Right ventricle myocardium inferior (tissue), 1 donor: ENCODE measurements around the gene RIC1. TPM values are rescaled to one million over a fixed set of nuclear protein-coding genes. Genes with fewer than 3 reads are reported as not detected.
A peak's percentile ranks its signal among the peaks of the same experiment; 100 is the strongest.
"Not testable (repeated sequence)": the region's sequence is repeated elsewhere in the genome, so short reads cannot be mapped to it uniquely, and the experiment has no call there.

ENCODE experiments used
- ATAC-seq: fragments of 200-7000 bp; cut with Tn5 transposase; one replicate; pipeline ENCODE4 v1.9.1; 2020; ENCODE audit warnings: mild to moderate bottlenecking, moderate library complexity
- DNase-seq: peaks from one replicate; pipeline ENCODE4 v3.0.0; 2021; ENCODE audit errors: missing footprints
- intact Hi-C: fragments of 100-400 bp; cut with DNase I; formaldehyde crosslinking; loops from one replicate; pipeline ENCODE4 v1.11.0; 2022
- long read RNA-seq: library from polyadenylated mRNA; unstranded; transcript quantifications from one replicate; pipeline ENCODE4 v2.0.0, GENCODE V29; 2021
- total RNA-seq: library from RNA; stranded (reverse); fragmentation: NEBNext Ultra II Directional; extraction: Animal tissue kit (Norgen Biotek cat#: 25700); gene quantifications from one replicate; pipeline ENCODE4 v1.2.1, GENCODE V29; 2021
- donor health status: DM: no; HTN: yes; CAD: no; lungs with severe emphysema.

The RIC1 gene, protein sequence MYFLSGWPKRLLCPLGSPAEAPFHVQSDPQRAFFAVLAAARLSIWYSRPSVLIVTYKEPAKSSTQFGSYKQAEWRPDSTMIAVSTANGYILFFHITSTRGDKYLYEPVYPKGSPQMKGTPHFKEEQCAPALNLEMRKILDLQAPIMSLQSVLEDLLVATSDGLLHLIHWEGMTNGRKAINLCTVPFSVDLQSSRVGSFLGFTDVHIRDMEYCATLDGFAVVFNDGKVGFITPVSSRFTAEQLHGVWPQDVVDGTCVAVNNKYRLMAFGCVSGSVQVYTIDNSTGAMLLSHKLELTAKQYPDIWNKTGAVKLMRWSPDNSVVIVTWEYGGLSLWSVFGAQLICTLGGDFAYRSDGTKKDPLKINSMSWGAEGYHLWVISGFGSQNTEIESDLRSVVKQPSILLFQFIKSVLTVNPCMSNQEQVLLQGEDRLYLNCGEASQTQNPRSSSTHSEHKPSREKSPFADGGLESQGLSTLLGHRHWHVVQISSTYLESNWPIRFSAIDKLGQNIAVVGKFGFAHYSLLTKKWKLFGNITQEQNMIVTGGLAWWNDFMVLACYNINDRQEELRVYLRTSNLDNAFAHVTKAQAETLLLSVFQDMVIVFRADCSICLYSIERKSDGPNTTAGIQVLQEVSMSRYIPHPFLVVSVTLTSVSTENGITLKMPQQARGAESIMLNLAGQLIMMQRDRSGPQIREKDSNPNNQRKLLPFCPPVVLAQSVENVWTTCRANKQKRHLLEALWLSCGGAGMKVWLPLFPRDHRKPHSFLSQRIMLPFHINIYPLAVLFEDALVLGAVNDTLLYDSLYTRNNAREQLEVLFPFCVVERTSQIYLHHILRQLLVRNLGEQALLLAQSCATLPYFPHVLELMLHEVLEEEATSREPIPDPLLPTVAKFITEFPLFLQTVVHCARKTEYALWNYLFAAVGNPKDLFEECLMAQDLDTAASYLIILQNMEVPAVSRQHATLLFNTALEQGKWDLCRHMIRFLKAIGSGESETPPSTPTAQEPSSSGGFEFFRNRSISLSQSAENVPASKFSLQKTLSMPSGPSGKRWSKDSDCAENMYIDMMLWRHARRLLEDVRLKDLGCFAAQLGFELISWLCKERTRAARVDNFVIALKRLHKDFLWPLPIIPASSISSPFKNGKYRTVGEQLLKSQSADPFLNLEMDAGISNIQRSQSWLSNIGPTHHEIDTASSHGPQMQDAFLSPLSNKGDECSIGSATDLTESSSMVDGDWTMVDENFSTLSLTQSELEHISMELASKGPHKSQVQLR (N-terminal part only)
- 6.9 TPM for total RNA-seq
- long read RNA-seq, full-length matches to known transcripts, result 2 of 4 reads
- long read RNA-seq, partial matches to known transcripts, result 2 of 4 reads
- long read RNA-seq, other reads (novel, unspliced or antisense), result 0 of 4 reads

DNA sequence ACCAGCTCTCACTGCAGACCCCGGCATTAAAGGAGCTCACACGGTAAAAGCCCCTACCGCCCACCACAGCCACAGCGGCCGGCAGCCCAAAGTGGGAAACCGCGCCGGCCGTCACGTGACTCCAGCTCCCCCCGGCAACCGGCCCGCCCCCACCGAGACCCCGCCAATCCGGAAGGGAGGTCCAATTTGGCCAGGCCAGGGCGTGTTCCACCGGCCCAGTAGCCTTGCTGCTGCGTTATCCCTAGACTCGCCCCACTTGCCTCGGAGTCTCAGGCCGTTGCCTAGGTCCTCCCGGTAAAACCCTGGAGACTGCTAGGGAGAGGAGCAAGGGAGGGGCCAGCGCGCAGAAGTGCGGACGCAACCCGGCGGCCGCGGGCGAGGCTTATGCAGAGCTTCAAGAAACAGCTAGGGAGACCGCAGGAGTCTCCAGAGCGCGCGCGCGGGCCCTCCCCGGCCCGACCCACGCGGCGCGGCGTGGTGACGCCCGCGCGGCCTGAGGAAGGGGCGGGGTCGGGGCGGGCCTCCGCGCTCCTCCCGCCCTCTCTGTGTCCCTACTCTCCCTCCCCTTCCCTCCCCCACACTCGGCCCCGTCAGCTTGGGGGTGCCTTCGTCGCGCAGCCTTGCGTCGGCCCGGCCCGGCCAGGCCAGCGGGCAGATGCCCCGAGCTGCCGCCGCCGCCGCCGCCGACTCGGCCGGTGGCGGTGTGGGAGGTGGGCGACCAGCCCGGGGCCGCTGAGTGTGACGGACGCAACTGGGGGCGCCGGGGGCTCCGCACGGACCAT lies at the start of gene RIC1:
TSS of gene RIC1 (plus strand) at position 578 of the 782 bp plus-strand sequence. CDS start at position 781, 203 bp downstream.
- intact Hi-C loops, result no loop called here
- peak; percentile 95 for DNase-seq
- peak; percentile 95 for ATAC-seq

DNA sequence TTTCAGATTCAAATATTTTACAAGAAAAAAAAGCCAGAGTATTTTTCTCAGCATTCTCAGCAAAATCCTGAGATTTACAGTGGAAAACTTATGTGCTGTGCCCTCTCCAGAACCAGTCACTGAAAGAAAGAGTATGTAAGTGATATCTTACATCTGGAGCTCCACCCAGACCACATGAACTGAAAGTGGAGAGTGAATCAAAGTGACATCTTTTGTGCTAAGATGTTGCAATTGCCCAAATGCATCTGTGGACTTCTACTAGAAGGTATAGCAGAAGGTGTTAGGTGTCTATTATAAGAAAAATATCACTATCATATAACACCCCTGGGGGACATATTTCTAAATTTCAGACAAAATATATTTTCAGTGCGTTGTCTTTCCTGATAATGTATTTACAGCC lies 49.0 kb upstream of the RIC1 start:
- intact Hi-C loops, result no loop called here
- no peak for ATAC-seq
- DNase-seq, result no peak

DNA sequence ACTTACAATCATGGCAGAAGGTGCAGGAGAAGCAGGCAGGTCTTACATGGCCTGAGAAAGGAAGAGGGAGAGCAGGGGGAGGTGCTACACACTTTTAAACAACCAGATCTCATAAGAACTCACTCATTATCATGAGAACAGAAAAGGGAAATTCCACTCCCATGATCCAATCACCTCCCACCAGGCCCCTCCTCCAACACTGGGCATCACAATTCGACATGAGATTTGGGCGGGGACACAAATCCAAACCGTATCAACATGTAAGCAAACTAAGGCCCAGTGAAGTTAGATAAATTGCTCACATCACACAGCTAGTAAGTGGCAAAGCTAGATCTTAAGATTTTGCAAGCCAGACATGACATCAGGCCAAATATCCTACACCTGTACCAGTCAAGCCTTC lies 48.3 kb upstream of the RIC1 start:
- ATAC-seq (no peak), DNase-seq (no peak)
- intact Hi-C loops, result no loop called here

DNA sequence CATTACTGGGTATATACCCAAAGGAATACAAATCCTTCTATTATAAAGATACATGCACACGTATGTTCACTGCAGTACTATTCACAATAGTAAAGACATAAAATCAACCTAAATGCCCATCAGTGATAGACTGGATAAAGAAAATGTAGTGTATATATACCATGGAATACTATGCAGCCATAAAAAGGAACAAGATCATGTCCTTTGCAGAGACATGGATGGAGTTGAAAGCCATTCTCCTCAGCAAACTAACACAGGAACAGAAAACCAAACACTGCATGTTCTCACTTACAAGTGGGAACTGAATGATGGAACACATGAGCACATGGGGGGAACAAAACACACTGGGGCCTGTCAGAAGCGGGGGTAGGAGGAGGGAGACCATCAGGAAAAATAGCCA lies 47.2 kb upstream of the RIC1 start:
- ATAC-seq, intact Hi-C loops, DNase-seq: not testable (repeated sequence)

DNA sequence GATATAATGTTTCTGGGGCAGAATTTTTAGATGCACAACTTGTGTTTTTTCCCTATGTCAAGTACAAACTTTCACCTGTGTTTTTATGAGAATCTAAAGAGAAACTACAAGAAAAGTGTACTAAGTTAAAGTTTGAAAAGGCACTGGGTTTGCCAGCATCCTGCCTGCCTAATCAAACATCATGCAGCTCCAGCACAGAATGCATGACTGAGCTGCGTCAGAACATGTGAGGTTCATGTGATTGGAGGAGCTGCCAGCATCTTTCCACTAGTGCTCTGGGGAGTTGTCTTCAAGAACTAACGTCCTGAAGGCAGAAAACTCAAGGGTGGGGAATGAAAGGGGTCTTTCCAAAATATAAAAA lies 46.1 kb upstream of the RIC1 start:
- intact Hi-C loops, result no loop called here
- ATAC-seq, result peak; percentile 74
- DNase-seq, result no peak

DNA sequence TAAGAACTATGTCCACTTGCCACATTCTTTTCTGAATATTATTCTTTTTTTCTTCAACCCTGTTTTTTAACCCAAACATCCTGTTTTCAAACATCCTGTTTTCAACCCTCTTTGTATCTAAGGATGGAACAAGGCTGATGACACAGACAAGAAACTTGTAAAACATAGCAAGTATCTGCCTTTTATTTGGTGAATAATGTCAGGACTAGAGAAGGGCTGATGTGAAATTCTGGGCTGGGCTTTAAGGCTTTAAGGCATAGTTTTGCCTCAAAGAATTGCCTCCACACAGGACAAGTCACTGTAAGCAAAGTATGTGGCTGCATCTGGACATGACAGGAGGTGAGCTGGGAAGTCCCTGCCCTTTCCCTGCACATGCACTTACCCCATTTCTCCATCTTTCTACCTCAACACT lies 42.5 kb upstream of the RIC1 start:
- ATAC-seq, result no peak
- intact Hi-C loops, result loop anchor here (5.0 kb wide), 1 partner anchor 84 kb away; no protein-coding TSS in a partner anchor
- no peak for DNase-seq

DNA sequence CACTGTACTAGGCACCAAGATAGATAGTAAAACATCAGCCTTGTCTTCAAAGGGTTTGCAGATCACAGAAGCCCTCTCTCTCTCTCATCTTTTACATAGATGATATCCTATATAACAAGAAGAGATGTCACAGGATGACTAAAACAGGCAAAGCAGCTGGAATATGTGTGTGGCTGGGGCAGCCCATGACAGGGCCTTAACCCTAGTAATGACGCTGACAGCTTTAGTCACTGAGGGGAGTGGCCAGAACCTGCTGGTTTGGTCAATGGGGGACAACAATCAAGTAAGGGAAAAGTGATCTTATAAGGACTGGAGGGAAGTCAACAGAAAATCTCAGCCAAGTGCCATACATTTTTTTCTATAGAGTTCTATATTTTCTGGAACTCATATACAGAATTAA lies 41.9 kb upstream of the RIC1 start:
- no peak for ATAC-seq
- no peak for DNase-seq
- intact Hi-C loops, result loop anchor here (5.0 kb wide), 1 partner anchor 85 kb away; no protein-coding TSS in a partner anchor

DNA sequence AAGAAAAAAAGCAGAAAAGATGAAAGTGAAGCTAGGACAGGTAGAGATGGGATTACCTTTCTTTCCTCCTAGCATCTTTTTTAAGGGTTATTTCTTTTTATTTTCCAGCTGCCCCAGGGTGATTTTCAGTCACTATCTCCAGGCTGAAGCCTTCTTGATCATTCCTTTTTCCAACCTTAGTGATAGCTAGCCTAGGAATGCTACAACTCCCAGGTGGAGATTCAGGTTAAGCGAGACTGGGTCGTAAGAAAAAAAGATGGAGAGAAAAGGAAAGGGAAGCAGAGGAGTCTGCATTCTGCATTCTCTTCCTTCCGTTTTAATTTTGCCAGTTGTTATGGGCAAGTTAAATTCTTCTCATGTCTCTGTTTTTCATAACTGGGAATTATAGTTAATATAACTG lies 36.7 kb upstream of the RIC1 start:
- no peak for ATAC-seq
- no peak for DNase-seq
- intact Hi-C loops, result loop anchor here (10.0 kb wide), 2 partner anchors 607 to 837 kb away; partner anchors contain the start of gene JAK2

DNA sequence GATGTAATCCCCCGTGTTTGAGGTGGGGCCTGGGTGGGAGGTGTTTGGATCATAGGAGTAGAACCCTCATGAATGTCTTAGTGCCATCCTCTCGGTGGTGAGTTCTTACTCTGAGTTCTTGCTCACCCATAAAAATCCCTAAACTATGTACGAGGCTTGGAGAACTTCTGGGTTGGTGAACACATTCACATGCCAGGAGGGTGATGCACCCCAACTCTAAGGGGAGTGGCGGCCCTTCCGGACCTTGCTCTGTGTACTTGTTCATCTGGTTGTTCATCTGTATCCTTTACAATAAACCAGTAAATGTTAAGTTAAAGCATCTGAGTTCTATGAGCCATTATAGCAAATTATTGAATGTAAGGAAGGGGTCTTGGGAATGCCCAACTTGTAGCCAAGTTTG lies 36.0 kb upstream of the RIC1 start:
- intact Hi-C loops, result loop anchor here (10.0 kb wide), 2 partner anchors 608 to 838 kb away; partner anchors contain the start of gene JAK2
- ATAC-seq (no peak), DNase-seq (no peak)

DNA sequence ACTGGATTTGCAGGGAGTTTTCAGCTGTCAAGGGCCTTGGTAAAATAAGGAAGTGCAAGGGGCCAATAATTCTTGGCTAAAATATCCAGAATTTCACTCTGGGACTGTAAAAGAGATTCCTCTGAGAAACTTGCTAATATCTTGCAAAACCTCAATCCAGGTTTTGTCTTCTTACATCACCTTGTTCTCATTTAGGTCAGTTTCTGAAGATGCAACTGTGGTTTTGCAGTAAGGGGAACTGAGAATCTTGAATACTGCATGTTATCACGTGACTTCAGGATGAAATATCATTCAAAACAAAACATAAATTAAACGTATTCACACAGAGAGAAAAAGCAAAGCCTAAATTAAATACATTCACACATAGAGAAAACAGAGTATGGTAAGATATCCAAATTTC lies 35.0 kb upstream of the RIC1 start:
- DNase-seq, result no peak
- intact Hi-C loops, result loop anchor here (10.0 kb wide), 2 partner anchors 609 to 839 kb away; partner anchors contain the start of gene JAK2
- no peak for ATAC-seq

DNA sequence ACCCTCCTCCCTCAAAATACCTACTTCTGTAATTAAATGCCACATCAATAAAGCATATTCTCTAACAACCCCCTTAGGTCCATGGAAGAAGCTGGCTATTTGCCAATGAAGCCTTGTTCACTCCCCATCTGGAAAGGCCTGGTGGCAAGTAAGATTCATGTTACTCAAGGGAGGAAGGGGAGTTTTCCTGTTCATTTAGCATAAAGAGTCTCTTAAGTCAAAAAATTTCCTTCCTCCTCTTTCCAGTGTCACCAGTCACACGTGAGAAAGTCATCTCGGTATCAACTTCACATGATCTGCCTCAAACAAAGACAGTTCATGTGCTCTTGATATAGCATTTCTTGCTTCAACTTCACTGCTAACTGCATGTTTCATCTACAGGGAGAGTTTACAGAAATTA lies 32.7 kb upstream of the RIC1 start:
- intact Hi-C loops, result loop anchor here (10.0 kb wide), 2 partner anchors 611 to 841 kb away; partner anchors contain the start of gene JAK2
- ATAC-seq (no peak), DNase-seq (no peak)

DNA sequence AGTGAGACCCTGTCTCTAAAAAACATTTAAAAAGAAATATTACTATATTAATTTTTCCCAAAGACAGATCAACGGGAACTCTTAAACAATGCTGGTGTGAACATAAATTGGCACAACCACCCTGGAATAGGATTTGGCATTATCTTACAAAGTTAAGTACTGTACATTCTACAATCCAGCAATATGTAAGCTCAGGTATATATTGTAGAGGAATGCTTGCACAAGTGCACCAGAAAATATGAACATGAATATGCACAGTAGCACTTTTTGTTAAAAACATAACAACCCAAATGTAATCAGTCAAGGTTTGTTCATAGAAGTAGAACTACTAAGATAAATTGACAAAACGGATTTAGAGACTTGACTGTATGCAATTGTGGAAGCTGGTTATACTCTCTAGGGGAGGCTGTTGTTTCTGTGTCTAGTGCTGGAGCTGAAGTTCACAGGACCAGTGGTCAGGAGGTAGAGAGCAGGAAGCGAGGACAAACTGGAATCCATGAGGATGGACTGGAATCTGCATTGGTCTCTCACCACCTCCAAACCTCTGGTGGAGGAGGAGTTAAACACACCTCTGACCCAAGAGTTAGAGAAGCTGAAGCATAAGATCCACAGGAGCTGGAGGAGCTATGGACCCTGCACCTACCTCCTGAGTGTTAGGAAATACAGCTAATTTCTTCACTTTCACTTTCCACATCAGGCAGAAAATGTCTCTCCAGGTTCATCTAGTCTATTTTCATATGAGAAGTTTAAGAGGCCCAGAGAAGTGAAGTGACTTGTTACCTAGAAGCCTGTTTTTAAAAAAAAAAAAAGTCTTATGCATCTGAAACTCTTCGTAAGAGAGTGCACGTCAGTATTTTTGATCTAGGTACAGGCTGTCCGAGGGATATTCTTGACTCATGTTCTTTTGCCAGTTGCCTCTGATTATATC lies 20.3 kb upstream of the RIC1 start:
- peak; percentile 83 for ATAC-seq
- no peak for DNase-seq
- intact Hi-C loops, result no loop called here

DNA sequence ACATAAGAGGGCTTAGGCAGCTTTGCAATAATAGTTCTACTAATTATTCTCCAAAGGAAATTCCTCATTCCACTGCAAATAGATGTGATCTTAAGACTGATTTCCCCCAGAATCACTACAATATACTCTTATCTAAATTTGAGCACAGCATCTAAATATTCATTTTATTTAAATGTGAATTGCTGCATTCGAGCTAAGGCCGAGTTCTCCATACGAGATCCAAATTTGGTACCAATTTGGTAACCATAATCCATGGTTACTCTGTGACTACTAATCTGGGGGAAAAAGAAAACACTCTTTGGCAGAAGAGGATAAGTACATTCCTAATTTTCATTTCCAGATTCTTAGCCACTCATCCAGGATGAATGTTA lies 19.7 kb upstream of the RIC1 start:
- peak; percentile 24 for ATAC-seq
- intact Hi-C loops, result no loop called here
- no peak for DNase-seq

DNA sequence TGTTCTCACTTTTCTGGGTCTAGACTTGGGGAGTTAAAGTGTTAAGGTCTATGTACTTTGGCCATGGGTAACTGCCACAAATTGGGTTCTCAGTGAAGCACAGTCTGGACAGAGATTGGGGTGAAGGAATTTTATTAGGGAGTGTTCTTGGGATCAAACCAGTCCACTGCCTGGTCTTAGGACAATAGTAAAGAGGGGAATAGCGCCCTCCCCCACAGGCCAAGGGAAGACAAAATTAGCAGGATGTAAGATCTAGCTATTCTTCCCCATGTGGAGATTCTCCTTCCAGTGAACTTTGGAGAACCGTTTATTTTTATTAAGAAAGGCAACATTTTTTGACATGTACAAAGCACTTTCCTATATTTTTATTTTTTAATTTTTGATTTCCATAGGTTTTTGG lies 18.4 kb upstream of the RIC1 start:
- no peak for ATAC-seq
- intact Hi-C loops, result no loop called here
- no peak for DNase-seq

DNA sequence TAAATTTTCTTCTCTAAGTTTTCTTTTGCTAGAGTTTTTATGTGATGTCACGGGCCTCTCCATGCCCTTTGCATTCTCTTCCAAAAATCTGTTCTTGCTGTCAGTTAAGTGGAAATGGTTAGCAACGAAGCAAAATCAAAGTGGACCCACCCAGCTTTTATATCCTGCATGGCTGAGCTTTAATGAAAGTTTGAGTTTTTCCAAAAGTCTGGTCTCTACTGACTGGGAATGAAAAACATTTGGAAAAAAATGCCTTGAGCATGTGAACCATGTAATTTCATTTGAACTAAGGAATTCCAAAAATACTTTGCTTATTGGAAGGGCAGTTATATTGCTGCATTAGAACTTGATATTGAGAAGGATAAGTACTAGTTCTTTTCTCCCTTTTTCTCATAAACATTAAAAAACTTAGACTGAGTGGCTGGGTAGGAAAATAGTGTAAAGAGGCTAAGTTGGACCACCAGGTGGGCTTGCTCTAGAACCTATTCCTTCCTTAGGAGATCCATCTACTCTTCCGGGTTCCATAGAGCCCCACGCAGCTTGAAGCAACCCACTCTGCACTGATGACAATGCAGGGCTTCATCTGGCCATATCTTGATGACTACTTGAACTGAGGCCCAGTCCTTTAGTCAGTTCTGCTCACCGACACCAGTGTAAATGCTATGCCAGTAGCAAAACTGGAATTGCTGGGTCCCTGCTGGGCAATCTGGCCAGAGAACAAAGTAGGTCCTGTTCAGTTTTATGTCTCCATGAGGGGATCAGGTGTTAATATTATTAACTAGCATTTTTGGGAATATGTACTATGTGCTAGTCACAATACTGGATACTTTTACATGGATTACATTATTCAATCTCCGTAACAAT lies 17.4 kb upstream of the RIC1 start:
- ATAC-seq (no peak), DNase-seq (no peak)

DNA sequence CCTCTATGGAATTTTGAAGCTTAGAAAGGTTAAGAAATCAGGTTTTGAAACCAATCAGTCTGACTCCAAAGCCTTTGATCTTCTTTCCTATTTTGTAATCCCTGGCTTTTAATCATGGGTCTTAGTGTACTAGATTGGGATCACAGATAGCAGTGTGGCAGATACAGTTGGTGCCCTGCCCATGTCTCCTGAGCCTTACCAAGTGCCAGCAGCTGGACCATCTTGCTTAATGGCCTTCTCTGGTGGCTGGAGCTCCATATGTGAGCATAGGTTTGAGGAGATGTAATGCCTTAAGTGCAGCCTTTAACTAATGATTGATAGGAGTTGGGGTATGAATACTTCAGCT lies 16.7 kb upstream of the RIC1 start:
- intact Hi-C loops, result no loop called here
- ATAC-seq, result no peak
- DNase-seq, result no peak

More for the DNA sequence above, 17.4 kb upstream of the RIC1 start:
- intact Hi-C loops, result no loop called here
